ENCODE data around the gene ANP32A.

ANP32A gene

DNA sequence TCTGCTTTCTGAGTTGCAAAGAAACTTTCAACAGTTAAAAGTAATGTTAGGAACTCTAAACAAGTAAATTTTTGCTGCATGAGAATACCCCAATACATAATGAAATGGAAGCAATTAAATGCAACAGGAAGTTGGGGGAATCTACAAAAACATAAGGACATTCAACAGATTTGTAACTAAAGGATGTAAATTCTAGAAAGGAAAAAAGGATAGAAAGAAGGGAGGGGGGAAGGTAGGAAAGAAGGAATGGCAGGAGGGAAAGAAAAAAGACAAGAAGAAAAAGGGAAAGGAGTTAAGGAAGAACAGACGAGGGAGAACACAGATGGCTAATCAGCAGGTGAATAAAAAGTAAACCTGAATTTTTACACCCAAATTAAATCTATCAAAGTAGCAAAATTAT lies 22.3 kb upstream of the ANP32A start:
- DNase-seq (ENCODE audit: insufficient read length) (no peak), FAIRE-seq (no peak)
- no peak for TF ChIP-seq POLR2A (IDR thresholded peaks at IDR 0.05; ENCODE audit: low read depth, low read length)
- no peak for TF ChIP-seq TAF1 (IDR thresholded peaks at IDR 0.05; ENCODE audit: borderline replicate concordance, low read depth, low read length)
- TF ChIP-seq POLR2AphosphoS5 (IDR thresholded peaks at IDR 0.05; ENCODE audit: low read depth, low read length), result no peak

- no peak for DNase-seq (ENCODE audit: insufficient read length)
- TF ChIP-seq POLR2A (IDR thresholded peaks at IDR 0.05; ENCODE audit: low read depth, low read length) (no peak), POLR2AphosphoS5 (IDR thresholded peaks at IDR 0.05; ENCODE audit: low read depth, low read length) (no peak), TAF1 (IDR thresholded peaks at IDR 0.05; ENCODE audit: borderline replicate concordance, low read depth, low read length) (no peak)
- no peak for FAIRE-seq
These were observed 13.7 kb upstream of the ANP32A start for GRCh38 chr15:68834346-68834745.

DNA sequence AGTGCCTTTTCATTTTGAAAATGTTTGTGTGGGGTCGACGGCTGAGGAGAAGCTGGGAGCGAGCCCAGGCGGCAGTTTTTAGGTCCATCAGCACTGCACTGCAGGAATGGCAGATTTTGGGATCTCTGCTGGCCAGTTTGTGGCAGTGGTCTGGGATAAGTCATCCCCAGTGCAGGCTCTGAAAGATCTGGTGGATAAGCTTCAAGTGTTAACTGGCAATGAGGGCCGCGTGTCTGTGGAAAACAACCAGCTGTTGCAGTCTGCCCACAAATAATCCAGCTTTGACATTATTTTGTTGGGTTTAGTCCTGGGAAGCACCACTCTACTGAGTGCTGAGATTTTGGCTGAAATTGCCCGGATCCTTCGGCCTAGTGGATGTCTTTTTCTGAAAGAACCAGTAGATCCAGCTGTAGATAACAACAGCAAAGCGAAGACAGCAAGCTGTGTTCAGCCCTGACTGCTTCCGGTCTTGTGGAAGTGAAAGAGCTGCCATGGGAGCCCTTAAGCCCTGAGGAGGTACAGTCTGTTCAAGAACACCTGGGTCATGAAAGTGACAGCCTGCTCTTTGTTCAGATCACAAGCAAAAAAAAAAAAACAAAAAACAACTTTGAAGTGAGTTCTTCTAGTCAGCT lies 13.1 kb upstream of the ANP32A start:
- TF ChIP-seq POLR2A (IDR thresholded peaks at IDR 0.05; ENCODE audit: low read depth, low read length), result no peak
- TF ChIP-seq TAF1 (IDR thresholded peaks at IDR 0.05; ENCODE audit: borderline replicate concordance, low read depth, low read length), result no peak
- no peak for TF ChIP-seq POLR2AphosphoS5 (IDR thresholded peaks at IDR 0.05; ENCODE audit: low read depth, low read length)
- DNase-seq (ENCODE audit: insufficient read length), result no peak
- no peak for FAIRE-seq

GRCh38 chr15:68830141-68830785 lies 9.6 kb upstream of the ANP32A start:
- TF ChIP-seq POLR2A (IDR thresholded peaks at IDR 0.05; ENCODE audit: low read depth, low read length) (no peak), POLR2AphosphoS5 (IDR thresholded peaks at IDR 0.05; ENCODE audit: low read depth, low read length) (no peak), TAF1 (IDR thresholded peaks at IDR 0.05; ENCODE audit: borderline replicate concordance, low read depth, low read length) (no peak)
- DNase-seq (ENCODE audit: insufficient read length) (no peak), FAIRE-seq (no peak)

- DNase-seq (ENCODE audit: insufficient read length) (no peak), FAIRE-seq (peak; percentile 66)
- TF ChIP-seq TAF1 (IDR thresholded peaks at IDR 0.05; ENCODE audit: borderline replicate concordance, low read depth, low read length) (no peak), POLR2AphosphoS5 (IDR thresholded peaks at IDR 0.05; ENCODE audit: low read depth, low read length) (no peak), POLR2A (IDR thresholded peaks at IDR 0.05; ENCODE audit: low read depth, low read length) (no peak)
These were observed 8.4 kb upstream of the ANP32A start for GRCh38 chr15:68829068-68829467.

DNA sequence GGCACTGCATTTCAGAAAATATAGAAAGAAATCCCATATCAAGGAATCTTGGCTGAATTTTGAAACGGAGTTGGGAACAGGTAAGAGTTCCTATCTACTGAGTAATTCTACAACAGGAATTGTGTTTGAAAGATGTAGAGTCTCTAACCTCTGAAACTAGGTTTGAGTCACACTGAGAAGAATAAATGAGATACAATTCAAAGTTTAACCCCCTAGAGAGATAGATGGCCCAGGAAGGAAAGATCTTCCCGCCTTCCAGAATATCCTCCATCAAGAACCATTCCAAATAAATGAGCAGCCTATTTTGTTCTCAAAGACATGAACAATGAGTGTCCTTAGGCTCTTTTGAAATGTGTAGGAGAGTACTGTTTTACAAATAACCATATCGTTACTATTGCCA lies 2.9 kb upstream of the ANP32A start:
- DNase-seq (ENCODE audit: insufficient read length) (no peak), FAIRE-seq (peak; percentile 27)
- TF ChIP-seq POLR2AphosphoS5 (IDR thresholded peaks at IDR 0.05; ENCODE audit: low read depth, low read length) (no peak), TAF1 (IDR thresholded peaks at IDR 0.05; ENCODE audit: borderline replicate concordance, low read depth, low read length) (no peak), POLR2A (IDR thresholded peaks at IDR 0.05; ENCODE audit: low read depth, low read length) (no peak)

DNA sequence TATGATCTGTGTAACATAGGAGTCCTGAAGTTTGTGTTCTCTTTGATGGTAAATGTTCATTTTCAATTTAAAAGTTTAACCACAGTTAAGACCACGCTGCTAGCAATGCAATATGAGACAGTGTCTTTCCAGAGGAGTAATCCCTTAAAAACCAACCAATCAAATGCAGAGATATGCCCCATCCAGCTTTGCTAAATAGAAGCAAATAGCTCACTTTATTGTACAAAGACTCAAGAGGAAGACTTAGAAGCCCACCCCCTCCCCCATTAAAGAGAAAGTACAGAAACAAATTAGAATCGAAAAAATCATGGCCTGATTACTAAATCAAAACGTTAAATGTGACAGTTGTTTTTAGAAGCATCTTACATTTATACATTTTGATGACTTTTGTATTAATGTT lies 2.1 kb upstream of the ANP32A start:
- DNase-seq (ENCODE audit: insufficient read length), result no peak
- FAIRE-seq, result no peak

GRCh38 chr15:68821841-68822381 lies 1.2 kb upstream of the ANP32A start:
- DNase-seq (ENCODE audit: insufficient read length) (no peak), FAIRE-seq (peak; percentile 85)
- no peak for TF ChIP-seq POLR2A (IDR thresholded peaks at IDR 0.05; ENCODE audit: low read depth, low read length)
- no peak for TF ChIP-seq POLR2AphosphoS5 (IDR thresholded peaks at IDR 0.05; ENCODE audit: low read depth, low read length)
- TF ChIP-seq TAF1 (IDR thresholded peaks at IDR 0.05; ENCODE audit: borderline replicate concordance, low read depth, low read length), result no peak

More for the DNA sequence above, 2.1 kb upstream of the ANP32A start:
- TF ChIP-seq POLR2A (IDR thresholded peaks at IDR 0.05; ENCODE audit: low read depth, low read length) (no peak), TAF1 (IDR thresholded peaks at IDR 0.05; ENCODE audit: borderline replicate concordance, low read depth, low read length) (no peak), POLR2AphosphoS5 (IDR thresholded peaks at IDR 0.05; ENCODE audit: low read depth, low read length) (no peak)

GRCh38 chr15:68821190-68821840 lies 620 bp upstream of the ANP32A start:
- no peak for DNase-seq (ENCODE audit: insufficient read length)
- FAIRE-seq, result peak; percentile 50
- TF ChIP-seq POLR2AphosphoS5 (IDR thresholded peaks at IDR 0.05; ENCODE audit: low read depth, low read length), result no peak

GRCh38 chr15:68819495-68820294 lies 1.0 kb downstream of the ANP32A start:
- no peak for DNase-seq (ENCODE audit: insufficient read length)
- FAIRE-seq, result peak; percentile 36

More at GRCh38 chr15:68819495-68820294, 1.0 kb downstream of the ANP32A start:
- TF ChIP-seq POLR2A (IDR thresholded peaks at IDR 0.05; ENCODE audit: low read depth, low read length) (peak; percentile 37), TAF1 (IDR thresholded peaks at IDR 0.05; ENCODE audit: borderline replicate concordance, low read depth, low read length) (no peak)
